ENCODE data around the gene STRC.
"Not testable (repeated sequence)": the region's sequence is repeated elsewhere in the genome, so short reads cannot be mapped to it uniquely, and the experiment has no call there.

Gene STRC

GRCh38 chr15:43562753-43563152 lies 55.8 kb downstream of the STRC start:
- DNase-seq, result not testable (repeated sequence)

GRCh38 chr15:43552986-43553385 lies 65.6 kb downstream of the STRC start:
- no peak for DNase-seq

GRCh38 chr15:43552256-43552655 lies 66.3 kb downstream of the STRC start:
- no peak for DNase-seq

GRCh38 chr15:43550527-43551363 lies 67.9 kb downstream of the STRC start:
- no peak for DNase-seq

Measured in CD4-positive, alpha-beta T cell treated with Interleukin-12 subunit alpha and Interleukin-12 subunit beta, for 1 hour (primary cell).